GM21526 (cell line): ENCODE measurements around the gene ARL15.

ENCODE experiments used
- ATAC-seq: cut with Tn5 transposase; IDR thresholded peaks from one replicate; pipeline ENCODE4 v1.9.1; 2021; ENCODE audit warnings: moderate library complexity; ENCODE audit not compliant: unreplicated experiment, low FRiP score

The ARL15 gene

GRCh38 chr5:54288568-54289217 is 21.7 kb downstream of the ARL15 start:
- no peak for ATAC-seq

GRCh38 chr5:54285686-54286085 is 24.7 kb downstream of the ARL15 start:
- no peak for ATAC-seq

GRCh38 chr5:54284586-54284985 is 25.8 kb downstream of the ARL15 start:
- no peak for ATAC-seq

- no peak for ATAC-seq
These were observed 27.5 kb downstream of the ARL15 start for GRCh38 chr5:54282876-54283275.

GRCh38 chr5:54281960-54282692 is 28.2 kb downstream of the ARL15 start:
- no peak for ATAC-seq

- ATAC-seq = no peak
These were observed 30.4 kb downstream of the ARL15 start for GRCh38 chr5:54279960-54280359.

GRCh38 chr5:54278979-54279717 is 31.2 kb downstream of the ARL15 start:
- no peak for ATAC-seq

GRCh38 chr5:54278036-54278830 is 32.1 kb downstream of the ARL15 start:
- no peak for ATAC-seq

GRCh38 chr5:54276048-54276447 is 34.3 kb downstream of the ARL15 start:
- ATAC-seq = no peak

- no peak for ATAC-seq
These were observed 35.0 kb downstream of the ARL15 start for GRCh38 chr5:54275361-54275760.

- no peak for ATAC-seq
These were observed 35.4 kb downstream of the ARL15 start for GRCh38 chr5:54274944-54275343.

GRCh38 chr5:54273715-54274114 is 36.7 kb downstream of the ARL15 start:
- no peak for ATAC-seq

GRCh38 chr5:54272746-54273145 is 37.6 kb downstream of the ARL15 start:
- no peak for ATAC-seq

GRCh38 chr5:54270326-54270725 is 40.0 kb downstream of the ARL15 start:
- ATAC-seq = no peak

GRCh38 chr5:54264574-54264973 is 45.8 kb downstream of the ARL15 start:
- ATAC-seq = no peak

GRCh38 chr5:54263447-54263846 is 46.9 kb downstream of the ARL15 start:
- no peak for ATAC-seq

GRCh38 chr5:54261596-54261995 is 48.8 kb downstream of the ARL15 start:
- no peak for ATAC-seq

- no peak for ATAC-seq
These were observed 50.4 kb downstream of the ARL15 start for GRCh38 chr5:54259981-54260380.

- no peak for ATAC-seq
These were observed 51.3 kb downstream of the ARL15 start for GRCh38 chr5:54259090-54259489.

GRCh38 chr5:54257366-54258118 is 52.8 kb downstream of the ARL15 start:
- no peak for ATAC-seq
